CD4-positive, alpha-beta T cell (primary cell): ENCODE data around the gene ZNF691. TPM values are rescaled to one million over a fixed set of nuclear protein-coding genes. Genes with fewer than 3 reads are reported as not detected.

Source experiments
- ATAC-seq: fragments of 200-7000 bp; cut with Tn5 transposase; one replicate; pipeline ENCODE4 v1.10.0; 2022; ENCODE audit warnings: mild to moderate bottlenecking; ENCODE audit not compliant: poor library complexity
- CTCF ChIA-PET: fragments of 350-600 bp; sonication (Branson Sonifier 250); formaldehyde crosslinking; loops from one replicate; lab custom pipeline; 2021; ENCODE audit warnings: antibody characterized with exemption, inconsistent platforms; lab: Charles Lee
- POLR2A ChIA-PET: fragments of 350-600 bp; sonication (Branson Sonifier 250); formaldehyde crosslinking; loops from one replicate; lab custom pipeline; 2021; ENCODE audit warnings: antibody characterized with exemption, inconsistent platforms; lab: Charles Lee
- DNase-seq, 14 experiments: peaks; one replicate each; pipeline ENCODE4 v3.0.0-alpha.2; 2013 to 2020; ENCODE audit warnings: mixed read lengths in 2 of 14
- H3K27ac ChIP-seq, 2 donors: one replicate each; pipeline versions ENCODE4 v1.5.1 to v1.7.0; 2013; ENCODE audit warnings: low read length in 2 of 2, low read depth in 1 of 2, mild to moderate bottlenecking in 1 of 2
- H3K27me3 ChIP-seq, 2 experiments: 1 replicate in 1 of 2; 2 replicates in 1 of 2; pipeline versions ENCODE4 v1.6.1 to v1.7.0; 2013; ENCODE audit warnings: low read length in 2 of 2, control low read depth in 1 of 2, mild to moderate bottlenecking in 1 of 2, moderate library complexity in 1 of 2; ENCODE audit not compliant: insufficient read depth in 2 of 2, control insufficient read depth in 1 of 2
- H3K36me3 ChIP-seq: one replicate; pipeline ENCODE4 v1.6.1; 2013; ENCODE audit warnings: low read length, control low read depth; ENCODE audit not compliant: insufficient read depth
- H3K4me1 ChIP-seq: one replicate; pipeline ENCODE4 v1.6.1; 2013; ENCODE audit warnings: low read length, control low read depth; ENCODE audit not compliant: insufficient read depth
- H3K4me3 ChIP-seq: one replicate; pipeline ENCODE4 v1.5.1; 2013; ENCODE audit warnings: mild to moderate bottlenecking, low read length, moderate library complexity
- H3K9me3 ChIP-seq, 2 experiments: 1 replicate in 1 of 2; 2 replicates in 1 of 2; pipeline versions ENCODE4 v1.6.1 to v1.7.0; 2013; ENCODE audit warnings: low read length in 2 of 2, mild to moderate bottlenecking in 2 of 2, control low read depth in 1 of 2, moderate library complexity in 1 of 2; ENCODE audit not compliant: control insufficient read depth in 1 of 2, insufficient read depth in 1 of 2
- H3K27ac Mint-ChIP-seq: one replicate; pipeline ENCODE4 v1.8.0; 2020; ENCODE audit warnings: mixed read lengths
- H3K27me3 Mint-ChIP-seq: one replicate; pipeline ENCODE4 v1.8.0; 2021; ENCODE audit warnings: mixed read lengths
- H3K36me3 Mint-ChIP-seq: one replicate; pipeline ENCODE4 v1.8.0; 2021; ENCODE audit warnings: low read depth, mixed read lengths
- H3K4me1 Mint-ChIP-seq: one replicate; pipeline ENCODE4 v1.8.0; 2021; ENCODE audit warnings: low read depth, mixed read lengths
- H3K4me3 Mint-ChIP-seq: one replicate; pipeline ENCODE4 v1.8.0; 2020; ENCODE audit warnings: mild to moderate bottlenecking, mixed read lengths
- H3K9me3 Mint-ChIP-seq: one replicate; pipeline ENCODE4 v1.8.0; 2020; ENCODE audit warnings: mixed read lengths
- CTCF ChIP-seq: fragments of 200-600 bp; IDR thresholded peaks from one replicate; pipeline ENCODE4 v1.8.0; 2022; ENCODE audit warnings: antibody characterized with exemption, mild to moderate bottlenecking
- intact Hi-C, 2 experiments: fragments of 100-400 bp; cut with DNase I in 1 of 2; cut with micrococcal nuclease in 1 of 2; formaldehyde crosslinking; loops; one replicate each; pipeline versions ENCODE4 v1.15.1 to v1.9.0; 2023 to 2025; cut with DNase I, micrococcal nuclease
- total RNA-seq, 174 experiments: library from RNA in 2 of 174; stranded (reverse) in 2 of 174; gene quantifications; one replicate each; pipeline ENCODE4 v1.2.3 and lab custom pipeline; 2021 to 2026

The ZNF691 gene
- total RNA-seq, 2 experiments from 2014 or later, result 1.2 to 1.7 TPM

- Mint-ChIP-seq H3K4me1 (peaks cover 38% of the 10 kb centered on the region), H3K9me3 (peaks cover 2% of the 10 kb centered on the region), H3K36me3 (peaks cover 62% of the 10 kb centered on the region), H3K27me3 (no peaks in the 10 kb centered on the region), H3K27ac (no peak overlapping the region), H3K4me3 (no peak overlapping the region)
- ATAC-seq (no peak), DNase-seq (no peak)
- intact Hi-C loops, result loop anchor here in 1 of 2 experiments (5.0 to 10.0 kb wide), 4 partner anchors 83 to 505 kb away; partner anchors contain the start of genes C1orf50, CCDC30, CDC20 and CFAP57
- Histone ChIP-seq H3K36me3 (peaks cover 21% of the 10 kb centered on the region), H3K9me3 (peaks cover 0 to 7% of the 10 kb centered on the region in 2 experiments), H3K4me1 (peaks cover 19% of the 10 kb centered on the region), H3K27me3 (no peaks in the 10 kb centered on the region), H3K4me3 (no peak overlapping the region), H3K27ac (no peak overlapping the region)
- no peak for TF ChIP-seq CTCF
- ChIA-PET POLR2A (no interaction called here), CTCF (no interaction called here)
Observed at GRCh38 chr1:42849944-42850343, 3.5 kb downstream of the ZNF691 start.

GRCh38 chr1:42851420-42851819 lies 5.0 kb downstream of the ZNF691 start:
- Histone ChIP-seq H3K9me3 (peaks cover 0 to 7% of the 10 kb centered on the region in 2 experiments), H3K4me3 (no peak overlapping the region), H3K36me3 (peaks cover 21% of the 10 kb centered on the region), H3K4me1 (peaks cover 11% of the 10 kb centered on the region), H3K27ac (no peak overlapping the region), H3K27me3 (no peaks in the 10 kb centered on the region)
- peaks cover 58% of the 10 kb centered on the region for H3K36me3 Mint-ChIP-seq
- peaks cover 29% of the 10 kb centered on the region for H3K4me1 Mint-ChIP-seq
- peaks cover 2% of the 10 kb centered on the region for H3K9me3 Mint-ChIP-seq
- intact Hi-C loops, result no loop called here
- no peak overlapping the region for H3K27ac Mint-ChIP-seq
- H3K4me3 Mint-ChIP-seq, result no peak overlapping the region
- no peaks in the 10 kb centered on the region for H3K27me3 Mint-ChIP-seq
- ATAC-seq (no peak), DNase-seq (no peak)
- no peak for TF ChIP-seq CTCF
- ChIA-PET CTCF (no interaction called here), POLR2A (no interaction called here)

- peaks cover 0 to 7% of the 10 kb centered on the region in 2 experiments for H3K9me3 ChIP-seq
- no peak for DNase-seq
- intact Hi-C loops, result no loop called here
- no peak overlapping the region for H3K27ac ChIP-seq
- Mint-ChIP-seq H3K27me3 (no peaks in the 10 kb centered on the region), H3K4me1 (peaks cover 24% of the 10 kb centered on the region), H3K27ac (no peak overlapping the region), H3K9me3 (peaks cover 2% of the 10 kb centered on the region), H3K36me3 (peaks cover 52% of the 10 kb centered on the region), H3K4me3 (no peak overlapping the region)
- no peak for ATAC-seq
- H3K27me3 ChIP-seq, result no peaks in the 10 kb centered on the region
- peaks cover 7% of the 10 kb centered on the region for H3K4me1 ChIP-seq
- no peak for TF ChIP-seq CTCF
- CTCF ChIA-PET, result no interaction called here
- no peak overlapping the region for H3K4me3 ChIP-seq
- POLR2A ChIA-PET, result no interaction called here
- H3K36me3 ChIP-seq, result peaks cover 21% of the 10 kb centered on the region
Observed at GRCh38 chr1:42851960-42852607, 5.7 kb downstream of the ZNF691 start.
